NCI-H2081 (cell line): ENCODE results near the gene POLK.
"Not testable (repeated sequence)": the region's sequence is repeated elsewhere in the genome, so short reads cannot be mapped to it uniquely, and the experiment has no call there.

Experiments used
- DNase-seq, 2 experiments: peaks; one replicate each; lab custom pipeline; 2025; lab: John Stamatoyannopoulos, UW

The POLK gene

GRCh38 chr5:75511435-75512382 is at the start of gene POLK, which contains the start of gene CERT1:
POLK (plus strand) TSS chr5:75511891.
CERT1 (minus strand) TSS chr5:75511629; CDS start chr5:75511207, 422 bp downstream.
- peak; percentile 95 for DNase-seq

GRCh38 chr5:75463726-75464125 is 48.0 kb upstream of the POLK start:
- no peak for DNase-seq

- peak in 1 of 2 experiments; percentile 55 for DNase-seq
These were observed 46.2 kb upstream of the POLK start for GRCh38 chr5:75465480-75465879.

- no peak for DNase-seq
These were observed 45.5 kb upstream of the POLK start for GRCh38 chr5:75466006-75466716.

- no peak for DNase-seq
These were observed 43.1 kb upstream of the POLK start for GRCh38 chr5:75468593-75468992.

- DNase-seq, result no peak
These were observed 42.7 kb upstream of the POLK start for GRCh38 chr5:75469017-75469416.

GRCh38 chr5:75471193-75471592 is 40.5 kb upstream of the POLK start:
- DNase-seq, result no peak

GRCh38 chr5:75472973-75473372 is 38.7 kb upstream of the POLK start:
- DNase-seq, result no peak

- DNase-seq, result no peak
These were observed 38.2 kb upstream of the POLK start for GRCh38 chr5:75473463-75473862.

- no peak for DNase-seq
These were observed 36.3 kb upstream of the POLK start for GRCh38 chr5:75475364-75475763.

- no peak for DNase-seq
These were observed 30.7 kb upstream of the POLK start for GRCh38 chr5:75481024-75481423.

GRCh38 chr5:75482482-75482881 is 29.2 kb upstream of the POLK start:
- no peak for DNase-seq

- no peak for DNase-seq
These were observed 27.1 kb upstream of the POLK start for GRCh38 chr5:75484605-75485004.

GRCh38 chr5:75489847-75490246 is 21.8 kb upstream of the POLK start:
- DNase-seq, result not testable (repeated sequence)

- DNase-seq, result no peak
These were observed 20.1 kb upstream of the POLK start for GRCh38 chr5:75491621-75492020.

- no peak for DNase-seq
These were observed 15.7 kb upstream of the POLK start for GRCh38 chr5:75496026-75496425.

- DNase-seq, result no peak
These were observed 13.4 kb upstream of the POLK start for GRCh38 chr5:75498208-75498777.

- DNase-seq, result not testable (repeated sequence)
These were observed 12.8 kb upstream of the POLK start for GRCh38 chr5:75498875-75499274.

GRCh38 chr5:75505112-75505511 is 6.6 kb upstream of the POLK start:
- DNase-seq, result not testable (repeated sequence)

GRCh38 chr5:75507841-75508240 is 3.9 kb upstream of the POLK start:
- no peak for DNase-seq

GRCh38 chr5:75509546-75509945 is 2.1 kb upstream of the POLK start:
- no peak for DNase-seq

- DNase-seq, result no peak
These were observed 1.7 kb upstream of the POLK start for GRCh38 chr5:75509956-75510355.

- DNase-seq, result no peak
These were observed 1.3 kb upstream of the POLK start for GRCh38 chr5:75510417-75510835.
